GM19238 (cell line): Measurements from ENCODE around the gene PITPNM1.
"Not testable (repeated sequence)": the region's sequence is repeated elsewhere in the genome, so short reads cannot be mapped to it uniquely, and the experiment has no call there.

Experiments used
- DNase-seq: peaks from one replicate; pipeline ENCODE4 v3.0.0; 2011; ENCODE audit warnings: low spot score; ENCODE audit not compliant: insufficient read length

PITPNM1 gene

GRCh38 chr11:67466367-67466766, 38.8 kb downstream of the PITPNM1 start:
- no peak for DNase-seq

DNA sequence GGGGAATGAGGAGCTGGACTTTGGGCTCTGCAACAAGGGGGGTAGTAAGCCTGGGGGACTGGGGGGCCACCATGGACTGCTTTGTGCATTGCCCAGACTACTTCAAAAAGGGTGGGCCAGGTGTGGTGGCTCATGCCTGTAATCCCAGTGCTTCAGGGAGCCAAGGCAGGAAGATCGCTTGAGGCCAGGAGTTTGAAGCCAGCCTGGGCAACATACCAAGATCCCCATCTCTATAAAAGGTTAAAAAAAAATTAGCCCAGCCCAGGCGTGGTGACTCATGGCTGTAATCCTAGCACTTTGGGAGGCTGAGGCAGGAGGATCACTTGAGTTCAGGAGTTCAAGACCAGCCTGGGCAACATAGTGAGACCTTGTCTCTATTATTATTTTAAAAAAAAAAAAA, 39.6 kb downstream of the PITPNM1 start:
- not testable (repeated sequence) for DNase-seq

DNA sequence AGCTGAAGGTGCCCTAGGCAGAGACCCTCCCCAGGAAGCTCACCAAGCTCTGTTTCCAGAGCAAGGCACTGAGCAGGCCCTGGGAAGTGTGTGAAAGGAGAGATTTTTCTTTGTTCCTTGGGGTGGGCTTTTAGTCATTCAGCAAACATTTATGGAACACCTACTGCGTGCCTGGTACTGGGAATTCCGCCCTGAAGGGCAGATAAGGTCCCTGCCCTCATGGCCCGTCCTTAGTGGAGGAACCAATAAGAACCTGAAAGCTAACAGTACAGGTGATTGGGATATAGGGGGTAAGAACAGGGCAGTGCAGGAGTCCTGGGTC, 40.0 kb downstream of the PITPNM1 start:
- DNase-seq, result no peak

- peak; percentile 93 for DNase-seq
Measured at GRCh38 chr11:67464411-67465188, 40.6 kb downstream of the PITPNM1 start.

DNA sequence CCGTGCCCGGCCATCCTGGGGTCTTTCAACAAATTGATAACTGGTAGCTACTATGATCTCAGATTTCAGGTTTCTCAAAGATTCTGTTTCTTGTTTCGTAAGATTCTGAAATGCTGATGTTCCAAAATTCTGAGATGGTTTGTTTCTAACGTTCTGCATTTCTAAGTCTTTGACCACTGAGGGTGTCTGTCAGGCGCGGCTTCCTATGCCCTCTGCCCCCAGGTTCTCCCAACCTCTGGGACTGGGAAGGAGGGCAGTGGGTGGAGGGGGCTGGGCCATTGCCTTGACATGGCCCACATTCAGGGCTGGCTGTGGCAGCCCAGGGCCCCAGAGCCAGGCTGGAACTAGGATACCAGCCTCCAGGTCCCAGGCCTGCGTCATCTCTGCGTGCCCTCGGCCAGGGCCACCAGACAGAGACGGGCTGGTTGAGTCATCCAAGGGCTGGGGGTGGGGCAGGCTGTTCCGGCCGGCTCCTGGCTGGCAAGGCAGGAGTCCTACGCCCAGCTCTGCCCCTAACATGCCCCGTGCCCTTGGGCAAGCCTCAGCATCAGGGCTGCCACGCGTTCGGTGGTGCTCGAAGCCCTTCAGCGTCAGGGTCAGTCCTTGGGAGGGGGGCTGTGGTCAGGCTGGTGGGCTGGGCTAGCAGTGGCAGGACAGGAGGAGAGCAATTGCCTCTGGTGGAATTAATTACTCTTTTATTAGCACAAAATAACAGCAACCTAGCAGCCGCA, 41.3 kb downstream of the PITPNM1 start:
- DNase-seq, result no peak

DNA sequence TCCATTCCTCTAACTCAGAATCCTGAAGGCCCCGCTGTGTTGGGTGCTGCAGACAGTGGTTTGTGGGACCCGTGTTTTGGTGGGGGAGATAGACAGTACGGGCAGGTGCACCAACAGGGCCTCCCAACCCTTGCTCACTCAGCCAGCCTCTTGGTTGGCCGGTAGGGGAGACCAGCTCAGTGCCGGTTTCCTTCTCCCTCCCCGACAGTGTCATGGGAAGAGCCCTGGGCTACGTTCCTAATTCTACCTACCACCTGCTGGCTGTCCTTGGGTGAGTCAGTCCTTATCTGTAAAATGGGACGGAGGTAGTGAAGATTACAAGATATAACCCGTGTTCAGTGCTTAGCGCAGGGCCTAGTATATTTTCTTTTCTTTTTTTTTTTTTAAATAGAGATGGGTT, 42.0 kb downstream of the PITPNM1 start:
- no peak for DNase-seq

GRCh38 chr11:67458266-67458665, 46.9 kb downstream of the PITPNM1 start:
- no peak for DNase-seq

- no peak for DNase-seq
Measured at GRCh38 chr11:67457453-67457852, 47.7 kb downstream of the PITPNM1 start.

DNA sequence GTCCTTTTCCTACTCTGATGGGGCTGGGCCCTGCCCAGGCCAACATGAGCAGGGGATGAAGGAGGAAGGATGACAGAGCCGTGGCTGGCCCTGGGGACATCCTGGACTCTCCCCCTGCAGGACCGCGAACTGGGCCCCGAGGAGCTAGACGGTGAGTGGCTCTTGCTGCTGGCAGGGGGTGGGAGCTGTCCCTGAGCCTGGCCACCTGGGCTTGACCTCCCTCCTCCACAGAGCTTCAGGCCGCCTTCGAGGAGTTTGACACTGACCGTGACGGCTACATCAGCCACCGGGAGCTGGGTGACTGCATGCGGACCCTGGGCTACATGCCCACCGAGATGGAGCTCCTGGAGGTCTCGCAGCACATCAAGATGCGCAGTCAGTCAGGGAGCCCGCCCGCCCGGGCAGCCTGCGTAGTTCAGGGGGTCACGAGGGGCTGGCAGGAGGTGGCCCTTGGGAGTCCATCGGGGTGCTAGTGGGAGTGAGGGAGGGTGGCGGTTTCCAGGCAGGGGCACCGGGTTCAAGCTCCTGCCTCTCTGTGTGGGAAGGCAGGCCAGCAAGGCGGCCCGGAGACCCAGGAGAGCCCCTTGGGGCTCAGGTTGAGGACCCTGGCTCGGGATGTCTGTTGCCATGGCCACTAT, 49.0 kb downstream of the PITPNM1 start:
- no peak for DNase-seq

DNA sequence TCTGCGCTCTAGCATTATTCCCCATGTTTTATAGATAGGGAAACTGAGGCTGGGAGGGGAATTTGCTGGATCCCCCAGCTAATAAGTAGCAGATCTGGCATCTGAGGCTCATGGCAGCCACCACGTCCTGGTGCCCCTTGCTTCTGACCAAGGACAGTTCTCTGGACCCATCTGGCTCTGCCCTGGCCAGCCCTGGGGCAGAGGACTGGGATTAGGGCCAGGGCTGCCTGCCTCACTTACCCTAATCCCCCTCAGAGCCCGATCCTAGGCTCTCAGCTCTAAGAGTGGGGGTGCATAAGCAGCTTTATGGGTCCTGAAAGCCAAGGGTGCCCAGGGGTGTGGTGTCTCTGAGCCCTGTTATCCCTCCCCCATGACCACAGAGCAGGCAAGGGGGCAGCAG, 50.1 kb downstream of the PITPNM1 start, which contains the start of gene CABP4:
TSS of gene CABP4 (plus strand) at position 301 of the 400 bp plus-strand sequence. CDS start at position 371, 70 bp downstream.
- no peak for DNase-seq

- DNase-seq, result no peak
Measured at GRCh38 chr11:67453816-67454732, 51.1 kb downstream of the PITPNM1 start.

DNA sequence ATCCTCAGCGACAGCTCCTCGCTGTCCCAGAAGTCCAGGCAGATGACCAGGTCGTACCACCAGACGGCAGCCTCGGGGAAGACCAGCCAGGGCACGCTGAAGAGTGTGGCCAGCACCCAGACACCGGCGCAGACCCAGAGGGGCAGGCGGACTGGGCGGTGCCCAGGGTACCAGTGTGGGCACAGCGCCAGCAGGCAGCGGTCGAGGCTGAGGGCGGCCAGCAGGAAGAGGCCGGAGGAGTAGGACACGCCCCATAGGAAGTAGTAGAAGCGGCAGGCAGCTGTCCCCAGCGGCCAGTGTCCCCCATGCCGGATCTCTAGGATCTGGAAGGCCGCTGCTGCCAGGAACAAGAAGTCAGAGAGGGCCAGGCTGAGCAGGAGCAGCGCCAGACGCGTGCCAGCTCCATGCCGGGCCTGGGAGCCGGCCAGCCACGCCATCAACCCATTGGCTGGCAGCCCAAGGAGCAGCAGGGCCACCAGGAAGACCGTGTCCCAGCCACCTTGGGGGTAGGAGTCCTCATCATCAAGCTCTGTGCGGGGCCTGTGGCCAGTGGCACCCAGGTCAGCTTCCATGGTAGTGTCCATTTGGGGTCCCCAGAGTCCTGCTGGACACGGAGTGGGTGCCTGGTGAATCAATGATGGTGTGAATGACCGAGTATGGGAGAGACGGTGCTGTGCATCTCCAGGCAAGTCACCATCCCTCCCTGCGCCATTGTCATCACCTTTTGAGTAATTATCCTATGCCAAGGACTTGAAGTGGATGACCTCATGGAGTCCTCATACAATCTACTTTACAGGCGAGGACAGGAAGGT, 52.8 kb downstream of the PITPNM1 start, which contains the start of gene GPR152:
TSS of gene GPR152 (minus strand) at position 589 of the 812 bp plus-strand sequence. CDS start at position 584, 5 bp downstream.
- no peak for DNase-seq

DNA sequence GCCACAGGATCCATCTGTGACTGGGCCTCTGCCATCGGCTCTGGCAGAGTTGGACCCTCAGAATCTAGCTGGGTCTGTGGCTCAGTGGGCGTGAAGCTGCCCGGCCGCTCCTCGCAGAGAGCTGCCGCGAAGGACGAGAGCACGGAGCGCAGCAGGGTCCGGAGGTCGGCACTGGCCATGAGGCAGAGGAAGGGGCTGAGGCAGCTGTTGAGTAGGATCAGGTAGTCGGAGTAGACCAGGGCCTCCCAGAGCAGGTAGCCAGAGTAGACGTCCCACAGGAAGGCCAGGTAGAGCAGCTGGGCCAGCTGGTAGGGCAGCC, 53.5 kb downstream of the PITPNM1 start:
- no peak for DNase-seq

GRCh38 chr11:67450796-67451657, 54.1 kb downstream of the PITPNM1 start:
- no peak for DNase-seq

DNA sequence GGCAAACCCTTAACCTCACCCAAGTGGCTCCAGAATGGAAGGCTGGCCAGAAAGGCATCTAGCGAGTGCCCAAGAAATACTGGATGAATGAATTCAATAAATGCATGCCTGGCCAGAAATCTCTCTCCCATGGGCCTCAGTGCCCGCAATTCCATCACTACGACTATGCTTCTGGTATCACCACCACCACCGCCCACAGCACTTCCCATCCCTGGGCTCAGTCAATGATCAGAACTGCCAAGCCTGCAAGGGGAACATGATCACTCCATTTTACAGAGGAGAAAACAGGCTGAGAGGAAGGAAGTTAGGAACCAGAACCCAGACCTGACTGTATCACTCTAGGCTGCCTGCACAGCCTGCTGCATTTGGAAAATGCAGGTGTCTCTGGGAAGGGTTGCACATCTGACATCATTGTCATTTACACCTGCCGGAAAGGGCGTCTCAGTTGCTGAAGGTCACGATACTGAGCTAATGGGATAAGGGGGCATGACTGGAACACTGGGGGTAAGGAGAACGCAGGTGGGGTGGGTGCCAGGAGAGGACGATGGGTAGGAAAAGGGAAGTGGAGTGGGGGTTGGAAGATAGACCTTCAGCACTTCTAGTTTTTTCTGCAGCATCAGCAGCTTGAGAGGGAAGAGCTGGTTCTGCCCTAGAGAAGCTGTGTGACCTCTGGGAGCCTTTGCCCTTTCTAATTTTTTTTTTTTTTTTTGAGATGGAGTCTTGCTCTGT, 55.9 kb downstream of the PITPNM1 start:
- no peak for DNase-seq

DNA sequence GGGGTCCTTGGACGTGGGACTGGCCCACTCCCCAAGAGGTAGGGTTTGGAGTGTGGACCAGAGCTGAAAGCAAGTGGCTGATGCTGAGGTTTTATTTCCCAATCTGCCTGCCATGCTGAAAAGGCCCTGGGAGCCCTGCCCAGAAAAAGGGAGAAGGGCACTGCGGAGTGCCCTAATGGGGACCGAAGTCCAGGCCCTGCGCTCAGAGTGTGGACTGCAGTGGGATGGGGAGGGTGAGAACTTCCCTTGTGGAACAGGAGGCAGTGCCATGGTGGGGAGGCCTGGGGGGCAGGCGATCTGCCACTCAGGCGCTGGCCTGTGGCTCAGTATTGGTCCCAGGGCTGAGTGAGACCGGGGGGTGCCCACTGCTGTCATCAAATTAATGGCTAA, 56.9 kb downstream of the PITPNM1 start:
- no peak for DNase-seq

GRCh38 chr11:67445515-67445914, 59.6 kb downstream of the PITPNM1 start:
- no peak for DNase-seq

GRCh38 chr11:67442504-67443404, 62.4 kb downstream of the PITPNM1 start:
- DNase-seq, result no peak
